ENCODE results near the gene TCIRG1.

- TF ChIP-seq CTCF (conservative IDR thresholded peaks at IDR 0.05; ENCODE audit: low read length) = no peak
- no peak for TF ChIP-seq EZH2phosphoT487 (IDR thresholded peaks at IDR 0.05; ENCODE audit: borderline replicate concordance)
Measured at GRCh38 chr11:68096962-68097361, 58.1 kb downstream of the TCIRG1 start.
